Activated CD8-positive, alpha-beta memory T cell treated with anti-CD3 and anti-CD28 coated beads for 36 hours (primary cell): ENCODE results near the gene TCF12. TPM values are rescaled to one million over a fixed set of nuclear protein-coding genes. Genes with fewer than 3 reads are reported as not detected.

Source experiments
- CTCF ChIA-PET: fragments of 350-600 bp; sonication (Branson Sonifier 250); formaldehyde crosslinking; loops from one replicate; lab custom pipeline; 2021; ENCODE audit warnings: antibody characterized with exemption; lab: Charles Lee
- POLR2A ChIA-PET: fragments of 350-600 bp; sonication (Branson Sonifier 250); formaldehyde crosslinking; loops from one replicate; lab custom pipeline; 2021; ENCODE audit warnings: antibody characterized with exemption; lab: Charles Lee
- total RNA-seq, 2 experiments: library from RNA; stranded (reverse); gene quantifications; one replicate each; pipeline ENCODE4 v1.2.3, GENCODE V29; 2021

Gene TCF12
- total RNA-seq: 10 to 100 TPM; 63.6 to 73.0 TPM

- ChIA-PET POLR2A (interaction anchor here (0.5 to 1.4 kb wide), 8 partner anchors 11 to 312 kb away, joined by 3 to 10 read pairs (median 4); partner anchors contain the start of gene ZNF280D), CTCF (interaction anchor here (1.1 to 1.4 kb wide), 3 partner anchors 31 to 427 kb away, joined by 3 to 4 read pairs (median 4); no protein-coding TSS in a partner anchor)
These were observed at the start of gene TCF12 for GRCh38 chr15:56918046-56918938. Gene TCF12, plus strand, starts transcription at chr15:56918644. Its CDS starts 1,270 bp downstream, at chr15:56919914.

GRCh38 chr15:56869573-56869972 is 48.9 kb upstream of the TCF12 start:
- ChIA-PET CTCF (interaction anchor here (1.1 to 2.0 kb wide), 5 partner anchors 373 to 381 kb away, joined by 4 to 9 read pairs (median 8); no protein-coding TSS in a partner anchor), POLR2A (no interaction called here)

- ChIA-PET CTCF (interaction anchor here (1.0 kb wide), 1 partner anchor 435 kb away, joined by 3 read pairs; no protein-coding TSS in a partner anchor), POLR2A (no interaction called here)
These were observed 47.3 kb upstream of the TCF12 start for GRCh38 chr15:56871185-56871584.

GRCh38 chr15:56871867-56872266 is 46.6 kb upstream of the TCF12 start:
- POLR2A ChIA-PET: no interaction called here

GRCh38 chr15:56877255-56877970 is 41.0 kb upstream of the TCF12 start:
- POLR2A ChIA-PET: no interaction called here

More at GRCh38 chr15:56871867-56872266, 46.6 kb upstream of the TCF12 start:
- CTCF ChIA-PET: interaction anchor here (1.0 kb wide), 1 partner anchor 435 kb away, joined by 3 read pairs; no protein-coding TSS in a partner anchor

GRCh38 chr15:56879502-56879901 is 38.9 kb upstream of the TCF12 start:
- CTCF ChIA-PET: no interaction called here

More at GRCh38 chr15:56877255-56877970, 41.0 kb upstream of the TCF12 start:
- CTCF ChIA-PET: no interaction called here

GRCh38 chr15:56883088-56883487 is 35.4 kb upstream of the TCF12 start:
- CTCF ChIA-PET: no interaction called here
- POLR2A ChIA-PET: no interaction called here

More at GRCh38 chr15:56879502-56879901, 38.9 kb upstream of the TCF12 start:
- POLR2A ChIA-PET: no interaction called here

- ChIA-PET CTCF (no interaction called here), POLR2A (interaction anchor here (1.0 kb wide), 1 partner anchor 32 kb away, joined by 3 read pairs; no protein-coding TSS in a partner anchor)
These were observed 32.0 kb upstream of the TCF12 start for GRCh38 chr15:56886363-56886931.

- CTCF ChIA-PET: interaction anchor here (1.1 kb wide), 1 partner anchor 31 kb away, joined by 4 read pairs; the partner anchor contains the start of gene TCF12
These were observed 31.3 kb upstream of the TCF12 start for GRCh38 chr15:56886932-56887781.

GRCh38 chr15:56887782-56888438 is 30.5 kb upstream of the TCF12 start:
- ChIA-PET POLR2A (interaction anchor here (1.0 kb wide), 1 partner anchor 30 kb away, joined by 10 read pairs; the partner anchor contains the start of gene TCF12), CTCF (interaction anchor here (1.1 kb wide), 1 partner anchor 30 kb away, joined by 4 read pairs; the partner anchor contains the start of gene TCF12)

More at GRCh38 chr15:56886932-56887781, 31.3 kb upstream of the TCF12 start:
- POLR2A ChIA-PET: interaction anchor here (1.0 kb wide), 2 partner anchors 31 kb away, joined by 3 to 10 read pairs; partner anchors contain the start of gene TCF12

GRCh38 chr15:56890038-56890437 is 28.4 kb upstream of the TCF12 start:
- CTCF ChIA-PET: no interaction called here
- POLR2A ChIA-PET: interaction anchor here (0.6 kb wide), 1 partner anchor 159 kb away, joined by 3 read pairs; no protein-coding TSS in a partner anchor

GRCh38 chr15:56891852-56892440 is 26.5 kb upstream of the TCF12 start:
- ChIA-PET CTCF (no interaction called here), POLR2A (no interaction called here)

- POLR2A ChIA-PET: interaction anchor here (0.5 kb wide), 1 partner anchor 102 kb away, joined by 3 read pairs; no protein-coding TSS in a partner anchor
- CTCF ChIA-PET: no interaction called here
These were observed 25.6 kb upstream of the TCF12 start for GRCh38 chr15:56892659-56893363.

- CTCF ChIA-PET: no interaction called here
These were observed 25.1 kb upstream of the TCF12 start for GRCh38 chr15:56893364-56893678.

GRCh38 chr15:56894601-56895000 is 23.8 kb upstream of the TCF12 start:
- ChIA-PET POLR2A (no interaction called here), CTCF (no interaction called here)

More at GRCh38 chr15:56893364-56893678, 25.1 kb upstream of the TCF12 start:
- POLR2A ChIA-PET: interaction anchor here (0.5 kb wide), 1 partner anchor 102 kb away, joined by 3 read pairs; no protein-coding TSS in a partner anchor

GRCh38 chr15:56901931-56902330 is 16.5 kb upstream of the TCF12 start:
- POLR2A ChIA-PET: no interaction called here
- CTCF ChIA-PET: no interaction called here
